Astrocyte of the spinal cord (primary cell): ENCODE results near the gene LMCD1.

Source experiments
- DNase-seq: peaks from one replicate; pipeline ENCODE4 v3.0.0; 2011; ENCODE audit warnings: low read depth, low spot score
- H3K4me3 ChIP-seq: 2 replicates; pipeline ENCODE4 v1.5.1; 2011; ENCODE audit warnings: low read depth, mild to moderate bottlenecking, low read length, moderate library complexity
- CTCF ChIP-seq: IDR thresholded peaks from 2 replicates; pipeline ENCODE4 v1.5.1; 2012; ENCODE audit warnings: low read depth, mild to moderate bottlenecking, low read length, inconsistent platforms
- in situ Hi-C: cut with HindIII; loops from 2 replicates; pipeline ENCODE4 v1.10.0; 2017; ENCODE audit warnings: low sequenced_read_pairs

The LMCD1 gene

DNA sequence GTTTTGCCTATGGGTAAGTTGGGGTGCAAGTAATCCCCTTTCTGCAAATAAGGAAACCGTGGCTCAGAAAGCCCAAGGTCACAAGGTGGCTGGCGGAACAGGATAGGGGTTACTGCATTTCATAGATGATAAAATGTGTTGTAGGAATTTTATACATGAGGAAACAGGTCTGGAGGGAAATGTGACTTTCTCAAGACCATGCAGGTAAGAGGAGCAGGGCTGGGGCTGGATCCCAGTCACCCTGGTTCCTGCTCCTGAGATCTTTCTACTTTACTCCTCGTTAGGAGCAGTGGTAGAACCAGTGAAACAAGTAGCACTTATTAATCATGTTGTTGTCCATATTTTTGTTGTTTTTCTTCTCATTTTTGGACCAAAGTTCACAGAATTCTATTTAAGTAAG is 79.8 kb downstream of the LMCD1 start:
- in situ Hi-C loops = no loop called here
- DNase-seq = no peak

GRCh38 chr3:8581806-8582445 is 80.3 kb downstream of the LMCD1 start:
- no peak overlapping the region for H3K4me3 ChIP-seq
- TF ChIP-seq CTCF = no peak
- peak; percentile 39 for DNase-seq
- in situ Hi-C loops = no loop called here

More for the DNA sequence above, 79.8 kb downstream of the LMCD1 start:
- no peak for TF ChIP-seq CTCF
- H3K4me3 ChIP-seq = no peak overlapping the region

GRCh38 chr3:8584661-8585060 is 83.0 kb downstream of the LMCD1 start:
- in situ Hi-C loops = no loop called here
- no peak for DNase-seq
- no peak for TF ChIP-seq CTCF

DNA sequence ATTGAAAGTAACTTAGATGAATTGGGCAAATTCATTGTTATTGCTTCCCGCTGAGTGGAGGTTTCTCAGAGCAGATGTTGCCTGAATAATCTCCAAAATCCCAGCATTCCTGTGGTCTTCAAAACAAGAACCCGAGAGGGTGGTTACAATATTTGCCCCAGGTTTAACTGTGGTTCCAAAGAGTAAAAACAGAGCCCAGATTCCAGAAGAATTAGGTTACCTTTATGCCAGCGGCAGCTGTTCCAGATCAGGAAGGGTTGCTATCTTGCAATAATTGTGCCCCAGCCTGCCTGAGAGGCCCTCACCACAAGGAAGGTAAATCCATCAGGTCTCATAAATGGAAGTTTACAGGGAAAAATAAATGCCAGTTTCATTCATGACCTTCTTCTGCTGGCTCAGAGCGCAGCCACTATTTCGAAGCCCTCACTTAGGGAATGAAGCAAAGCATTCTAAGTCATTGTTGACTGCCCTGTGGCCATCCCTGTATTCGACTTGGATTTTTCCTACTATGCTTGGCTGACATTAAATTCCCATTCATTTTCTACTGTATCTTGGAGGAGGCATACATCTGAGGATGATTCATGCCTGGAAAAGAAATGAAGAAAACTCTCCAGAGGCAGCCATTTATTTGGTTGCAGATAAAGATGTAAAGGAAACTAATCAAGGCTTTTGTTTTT is 88.4 kb downstream of the LMCD1 start:
- no peak for TF ChIP-seq CTCF
- no peak overlapping the region for H3K4me3 ChIP-seq
- peak; percentile 79 for DNase-seq
- in situ Hi-C loops = no loop called here

More at GRCh38 chr3:8584661-8585060, 83.0 kb downstream of the LMCD1 start:
- no peak overlapping the region for H3K4me3 ChIP-seq

DNA sequence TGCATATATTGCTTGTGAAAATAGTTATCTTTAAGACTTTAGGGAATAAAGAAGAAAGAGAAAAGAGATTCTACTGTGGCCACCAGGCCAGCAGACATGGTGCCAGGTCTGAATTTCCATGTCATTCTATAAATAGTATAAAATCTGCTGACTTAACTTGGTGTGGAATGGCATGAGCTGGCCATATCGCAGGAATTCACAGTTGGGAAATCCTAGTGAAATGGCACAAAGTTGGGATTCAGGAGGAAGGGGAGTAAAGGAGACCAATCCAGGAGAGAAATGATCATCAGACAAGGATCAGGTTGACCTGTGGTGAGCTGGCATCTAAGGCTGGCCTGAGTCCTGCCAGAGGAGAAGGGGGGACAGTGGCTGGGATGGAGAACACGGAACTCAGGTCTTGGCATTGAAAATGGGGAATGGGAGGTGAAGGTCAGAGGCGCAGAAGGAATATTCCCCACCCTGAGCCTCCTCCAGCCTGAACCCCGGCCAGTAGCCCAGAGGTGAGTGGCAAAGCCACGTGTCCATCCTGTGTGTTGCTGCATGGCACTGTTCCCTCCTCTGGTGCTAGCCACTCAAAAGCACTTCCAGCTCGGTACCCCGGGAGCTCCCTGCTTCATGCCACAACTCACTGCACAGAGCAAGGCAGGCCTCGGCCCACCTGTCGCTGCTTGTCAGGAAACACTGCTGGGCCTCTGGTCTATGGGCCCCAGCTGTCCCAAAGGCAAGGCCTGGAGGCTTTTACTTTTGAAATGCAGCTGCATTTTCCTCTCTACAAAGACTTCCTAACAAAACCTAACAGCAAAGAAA is 91.6 kb downstream of the LMCD1 start:
- in situ Hi-C loops = no loop called here
- no peak for DNase-seq
- TF ChIP-seq CTCF = no peak
- H3K4me3 ChIP-seq = no peak overlapping the region

GRCh38 chr3:8595252-8595651 is 93.6 kb downstream of the LMCD1 start:
- no peak for TF ChIP-seq CTCF
- no peak for DNase-seq
- in situ Hi-C loops = no loop called here

More at GRCh38 chr3:8595252-8595651, 93.6 kb downstream of the LMCD1 start:
- no peak overlapping the region for H3K4me3 ChIP-seq
